ENCODE measurements around the gene NPBWR2. TPM values are rescaled to one million over a fixed set of nuclear protein-coding genes. Genes with fewer than 3 reads are reported as not detected.

Gene NPBWR2
- total and polyA plus RNA-seq, 2 donors (not counting 1 experiment from before 2014, with no cell fraction given) = not detected

DNA sequence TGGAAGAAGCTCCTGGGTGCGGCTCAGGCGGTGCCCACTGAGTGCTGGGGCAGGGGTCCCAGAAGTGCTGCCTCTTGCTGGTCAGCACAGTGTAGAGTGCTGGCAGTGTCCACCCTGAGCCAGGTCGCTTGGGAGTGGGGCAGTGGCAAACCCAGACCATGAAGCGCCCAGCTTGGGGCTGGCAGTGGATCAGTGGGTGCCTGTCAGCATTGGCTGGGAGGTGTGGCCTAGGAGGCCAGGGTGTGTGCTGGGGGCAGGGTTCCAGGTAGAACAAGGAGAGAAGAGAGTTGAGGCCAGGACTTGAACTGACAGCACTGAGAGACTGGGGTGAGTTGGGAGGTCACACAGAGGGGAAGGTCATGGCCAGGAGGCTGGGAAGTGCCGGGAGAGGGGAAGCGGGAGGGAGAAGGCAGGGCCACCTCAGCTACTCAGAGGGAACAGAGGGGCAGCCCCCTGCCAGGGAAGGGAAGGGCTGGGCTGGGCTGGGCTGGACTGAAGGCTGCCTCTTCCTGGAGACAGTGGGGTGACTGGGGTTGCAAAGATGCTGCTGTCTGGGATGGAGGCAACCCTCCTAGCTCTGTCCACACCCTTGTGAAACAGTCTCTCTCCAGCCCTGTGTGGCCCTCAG is 40.2 kb downstream of the NPBWR2 start:
- H3K36me3 ChIP-seq (ENCODE audit: control insufficient read depth, insufficient read depth, low read length) = no peaks in the 10 kb centered on the region
- no peak overlapping the region for H2AFZ ChIP-seq (ENCODE audit: low read length)
- H3K27ac ChIP-seq (ENCODE audit: insufficient read depth, low read length) = no peak overlapping the region
- peaks cover 22% of the 10 kb centered on the region for H3K4me1 ChIP-seq (ENCODE audit: control insufficient read depth, extremely low read depth, insufficient read depth, low read length)
- DNase-seq (ENCODE audit: low read depth in 2 of 2) = no peak
- H3K27me3 ChIP-seq (ENCODE audit: control insufficient read depth, insufficient read depth, low read length) = no peaks in the 10 kb centered on the region
- H4K20me1 ChIP-seq (ENCODE audit: control insufficient read depth, extremely low read depth, insufficient read depth, low read length) = no peaks in the 10 kb centered on the region
- H3K79me2 ChIP-seq (ENCODE audit: control insufficient read depth, insufficient read depth, low read length) = no peaks in the 10 kb centered on the region
- no peak overlapping the region for H3K9ac ChIP-seq (ENCODE audit: insufficient read depth, low read length)
- H3K4me3 ChIP-seq (replicated peaks in 1 of 4; ENCODE audit: control extremely low read depth in 1 of 4, insufficient read depth in 1 of 4, low read depth in 3 of 4, low read length in 4 of 4) = no peak overlapping the region
- TF ChIP-seq, protein P1, sequence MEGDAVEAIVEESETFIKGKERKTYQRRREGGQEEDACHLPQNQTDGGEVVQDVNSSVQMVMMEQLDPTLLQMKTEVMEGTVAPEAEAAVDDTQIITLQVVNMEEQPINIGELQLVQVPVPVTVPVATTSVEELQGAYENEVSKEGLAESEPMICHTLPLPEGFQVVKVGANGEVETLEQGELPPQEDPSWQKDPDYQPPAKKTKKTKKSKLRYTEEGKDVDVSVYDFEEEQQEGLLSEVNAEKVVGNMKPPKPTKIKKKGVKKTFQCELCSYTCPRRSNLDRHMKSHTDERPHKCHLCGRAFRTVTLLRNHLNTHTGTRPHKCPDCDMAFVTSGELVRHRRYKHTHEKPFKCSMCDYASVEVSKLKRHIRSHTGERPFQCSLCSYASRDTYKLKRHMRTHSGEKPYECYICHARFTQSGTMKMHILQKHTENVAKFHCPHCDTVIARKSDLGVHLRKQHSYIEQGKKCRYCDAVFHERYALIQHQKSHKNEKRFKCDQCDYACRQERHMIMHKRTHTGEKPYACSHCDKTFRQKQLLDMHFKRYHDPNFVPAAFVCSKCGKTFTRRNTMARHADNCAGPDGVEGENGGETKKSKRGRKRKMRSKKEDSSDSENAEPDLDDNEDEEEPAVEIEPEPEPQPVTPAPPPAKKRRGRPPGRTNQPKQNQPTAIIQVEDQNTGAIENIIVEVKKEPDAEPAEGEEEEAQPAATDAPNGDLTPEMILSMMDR (conservative IDR thresholded peaks at IDR 0.05 in 1 of 2, IDR thresholded peaks at IDR 0.05 in 1 of 2; ENCODE audit: low read depth in 1 of 2, low read length in 2 of 2) = no peak
- TF ChIP-seq EZH2 (IDR thresholded peaks at IDR 0.05; ENCODE audit: low read length, missing control alignments) = no peak
- no peaks in the 10 kb centered on the region for H3K9me3 ChIP-seq (ENCODE audit: control insufficient read depth, insufficient read depth, low read depth, low read length)
- no peak overlapping the region for H3K4me2 ChIP-seq (ENCODE audit: extremely low read depth, insufficient read depth, low read length)

DNA sequence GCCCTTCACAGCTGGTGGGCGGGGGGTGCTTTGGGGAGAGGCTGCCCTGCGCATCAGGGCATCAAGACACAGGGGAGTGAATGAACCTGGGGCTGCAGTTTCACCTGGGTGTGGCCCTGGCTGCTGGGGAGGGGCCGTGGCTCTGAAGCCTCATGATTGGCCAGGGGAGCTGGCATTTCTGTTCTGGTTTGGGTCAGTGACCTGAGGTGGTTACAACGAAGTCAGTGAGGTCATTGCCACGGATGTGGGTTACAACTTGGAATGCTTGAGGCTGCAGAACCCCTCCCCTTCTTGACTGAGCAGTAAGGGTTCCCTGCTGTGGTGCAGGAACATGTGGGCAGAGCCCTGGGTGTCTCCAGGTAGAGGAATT is 41.4 kb downstream of the NPBWR2 start:
- H3K4me2 ChIP-seq (ENCODE audit: extremely low read depth, insufficient read depth, low read length) = no peak overlapping the region
- DNase-seq (ENCODE audit: low read depth in 2 of 2) = peak; percentile 76 to 80

DNA sequence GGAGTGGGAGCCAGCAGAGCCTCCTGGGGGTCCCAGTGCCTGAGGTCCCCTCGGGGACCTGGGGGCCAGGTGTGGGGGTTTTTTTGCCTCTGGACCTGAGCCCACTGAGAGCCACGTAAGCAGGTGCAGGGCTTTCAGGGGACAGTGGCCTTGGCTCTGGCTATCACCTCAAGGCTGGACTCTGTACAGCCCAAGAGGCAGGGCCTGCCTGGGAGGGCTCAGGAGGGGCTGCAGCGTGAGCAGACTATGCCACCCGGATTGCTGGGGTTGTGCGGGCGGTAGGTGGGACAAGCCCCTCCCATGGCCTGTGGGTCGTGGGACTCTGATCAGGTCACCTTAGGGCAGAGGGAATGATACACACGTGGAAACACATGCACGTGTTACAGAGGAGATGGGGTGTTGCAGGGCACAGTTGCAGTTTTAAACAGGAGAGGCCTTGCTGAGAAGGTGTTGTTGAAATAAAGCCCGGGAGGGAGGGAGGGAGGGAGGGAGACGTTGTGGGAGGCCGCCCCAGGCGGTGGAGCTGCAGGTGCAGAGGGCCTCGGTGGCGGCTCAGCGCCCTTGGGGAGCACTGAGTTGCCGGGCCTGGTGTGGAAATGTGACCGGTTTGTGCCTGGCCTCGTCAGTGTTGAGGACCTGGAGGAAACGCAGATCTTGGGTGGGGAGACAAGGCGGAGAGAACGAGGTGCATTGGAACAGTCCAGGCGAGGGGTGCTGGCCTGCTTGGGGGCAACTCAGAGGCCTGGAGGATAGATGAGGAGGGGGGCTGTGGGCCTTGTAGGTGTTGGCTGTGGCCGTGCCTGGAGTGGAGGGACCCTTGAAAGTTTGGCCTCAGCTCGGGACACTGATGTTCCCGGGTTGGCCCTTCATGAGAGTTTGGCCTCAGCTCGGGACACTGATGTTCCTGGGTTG is 42.0 kb downstream of the NPBWR2 start:
- Histone ChIP-seq H3K9ac (ENCODE audit: insufficient read depth, low read length) (no peak overlapping the region), H3K4me2 (ENCODE audit: extremely low read depth, insufficient read depth, low read length) (no peak overlapping the region)

More for the DNA sequence above, 41.4 kb downstream of the NPBWR2 start:
- Histone ChIP-seq H3K4me1 (ENCODE audit: control insufficient read depth, extremely low read depth, insufficient read depth, low read length) (peaks cover 22% of the 10 kb centered on the region), H3K27ac (ENCODE audit: insufficient read depth, low read length) (peak overlapping the region; percentile 14), H2AFZ (ENCODE audit: low read length) (no peak overlapping the region), H3K9me3 (ENCODE audit: control insufficient read depth, insufficient read depth, low read depth, low read length) (no peaks in the 10 kb centered on the region), H3K9ac (ENCODE audit: insufficient read depth, low read length) (no peak overlapping the region), H3K36me3 (ENCODE audit: control insufficient read depth, insufficient read depth, low read length) (no peaks in the 10 kb centered on the region), H3K4me3 (replicated peaks in 1 of 4; ENCODE audit: control extremely low read depth in 1 of 4, insufficient read depth in 1 of 4, low read depth in 3 of 4, low read length in 4 of 4) (no peak overlapping the region), H3K27me3 (ENCODE audit: control insufficient read depth, insufficient read depth, low read length) (no peaks in the 10 kb centered on the region), H4K20me1 (ENCODE audit: control insufficient read depth, extremely low read depth, insufficient read depth, low read length) (no peaks in the 10 kb centered on the region), H3K79me2 (ENCODE audit: control insufficient read depth, insufficient read depth, low read length) (no peaks in the 10 kb centered on the region)
- no peak for TF ChIP-seq EZH2 (IDR thresholded peaks at IDR 0.05; ENCODE audit: low read length, missing control alignments)
- TF ChIP-seq, protein P1 (conservative IDR thresholded peaks at IDR 0.05 in 1 of 2, IDR thresholded peaks at IDR 0.05 in 1 of 2; ENCODE audit: low read depth in 1 of 2, low read length in 2 of 2) = no peak

More for the DNA sequence above, 42.0 kb downstream of the NPBWR2 start:
- no peak for DNase-seq (ENCODE audit: low read depth in 2 of 2)
- Histone ChIP-seq H4K20me1 (ENCODE audit: control insufficient read depth, extremely low read depth, insufficient read depth, low read length) (no peaks in the 10 kb centered on the region), H3K4me1 (ENCODE audit: control insufficient read depth, extremely low read depth, insufficient read depth, low read length) (peaks cover 22% of the 10 kb centered on the region), H3K27me3 (ENCODE audit: control insufficient read depth, insufficient read depth, low read length) (no peaks in the 10 kb centered on the region), H2AFZ (ENCODE audit: low read length) (no peak overlapping the region), H3K4me3 (replicated peaks in 1 of 4; ENCODE audit: control extremely low read depth in 1 of 4, insufficient read depth in 1 of 4, low read depth in 3 of 4, low read length in 4 of 4) (no peak overlapping the region), H3K36me3 (ENCODE audit: control insufficient read depth, insufficient read depth, low read length) (no peaks in the 10 kb centered on the region), H3K9me3 (ENCODE audit: control insufficient read depth, insufficient read depth, low read depth, low read length) (no peaks in the 10 kb centered on the region), H3K27ac (ENCODE audit: insufficient read depth, low read length) (peak overlapping the region; percentile 14), H3K79me2 (ENCODE audit: control insufficient read depth, insufficient read depth, low read length) (no peaks in the 10 kb centered on the region)
- TF ChIP-seq, protein P1 (conservative IDR thresholded peaks at IDR 0.05 in 1 of 2, IDR thresholded peaks at IDR 0.05 in 1 of 2; ENCODE audit: low read depth in 1 of 2, low read length in 2 of 2) = no peak
- TF ChIP-seq EZH2 (IDR thresholded peaks at IDR 0.05; ENCODE audit: low read length, missing control alignments) = no peak
